Stimulated activated CD4-positive, alpha-beta T cell treated with anti-CD3 and anti-CD28 coated beads, Interleukin-15, amount 100 ng/mL, for 48 hours (primary cell): Measurements from ENCODE around the gene MANSC1.
"Not testable (repeated sequence)": the region's sequence is repeated elsewhere in the genome, so short reads cannot be mapped to it uniquely, and the experiment has no call there.

Experiments used
- DNase-seq, 2 donors: peaks; one replicate each; pipeline ENCODE4 v3.0.0-alpha.2; 2020; ENCODE audit warnings: low read depth in 2 of 2

The MANSC1 gene

GRCh38 chr12:12365931-12366431 lies 15.9 kb upstream of the MANSC1 start:
- DNase-seq: no peak

GRCh38 chr12:12365446-12365802 lies 15.4 kb upstream of the MANSC1 start:
- no peak for DNase-seq

GRCh38 chr12:12364787-12365445 lies 14.9 kb upstream of the MANSC1 start:
- no peak for DNase-seq

GRCh38 chr12:12358528-12358927 lies 8.5 kb upstream of the MANSC1 start:
- DNase-seq: no peak

- DNase-seq: no peak
These were observed 7.8 kb upstream of the MANSC1 start for GRCh38 chr12:12357719-12358461.

- peak; percentile 96 to 97 for DNase-seq
These were observed 7.1 kb upstream of the MANSC1 start, which contains the start of gene BORCS5 for GRCh38 chr12:12356896-12357718. Gene BORCS5, plus strand, starts transcription at chr12:12357078. Its CDS starts 374 bp downstream, at chr12:12357452.

GRCh38 chr12:12356467-12356895 lies 6.4 kb upstream of the MANSC1 start:
- DNase-seq: no peak

GRCh38 chr12:12353807-12354206 lies 3.8 kb upstream of the MANSC1 start:
- DNase-seq: no peak

GRCh38 chr12:12353276-12353675 lies 3.2 kb upstream of the MANSC1 start:
- no peak for DNase-seq

- DNase-seq: not testable (repeated sequence)
These were observed 1.6 kb upstream of the MANSC1 start for GRCh38 chr12:12351468-12352185.

GRCh38 chr12:12350868-12351463 lies 924 bp upstream of the MANSC1 start:
- DNase-seq: no peak

GRCh38 chr12:12338527-12339168 lies 11.4 kb downstream of the MANSC1 start:
- no peak for DNase-seq

- DNase-seq: no peak
These were observed 13.5 kb downstream of the MANSC1 start for GRCh38 chr12:12336511-12336910.

GRCh38 chr12:12336049-12336411 lies 14.0 kb downstream of the MANSC1 start:
- no peak for DNase-seq

- peak; percentile 41 to 61 for DNase-seq
These were observed 15.5 kb downstream of the MANSC1 start for GRCh38 chr12:12334367-12335040.

GRCh38 chr12:12333407-12334366 lies 16.4 kb downstream of the MANSC1 start:
- DNase-seq: no peak

- no peak for DNase-seq
These were observed 18.1 kb downstream of the MANSC1 start for GRCh38 chr12:12331896-12332295.

- DNase-seq: no peak
These were observed 18.7 kb downstream of the MANSC1 start for GRCh38 chr12:12331244-12331771.

- no peak for DNase-seq
These were observed 22.2 kb downstream of the MANSC1 start for GRCh38 chr12:12327802-12328201.
